HEK293 (cell line): ENCODE results near the gene TRAF1.

Experiments used
- REST ChIP-seq: fragments of 450-650 bp; formaldehyde crosslinking; IDR thresholded peaks from 2 replicates; pipeline ENCODE4 v1.5.1; 2016; ENCODE audit warnings: missing biosample characterization, missing genetic modification characterization
- ZNF10 ChIP-seq: fragments of 450-650 bp; formaldehyde crosslinking; IDR thresholded peaks from 2 replicates; pipeline ENCODE4 v1.5.1; 2017; ENCODE audit warnings: missing biosample characterization, missing genetic modification characterization
- ZNF169 ChIP-seq: fragments of 450-650 bp; formaldehyde crosslinking; IDR thresholded peaks from 2 replicates; pipeline ENCODE4 v1.5.1; 2016; ENCODE audit warnings: missing biosample characterization, missing genetic modification characterization
- ZNF274 ChIP-seq, 2 experiments: fragments of 200-500 bp in 1 of 2; fragments of 450-650 bp in 1 of 2; sonication (Bioruptor generic) in 1 of 2; formaldehyde crosslinking in 1 of 2; IDR thresholded peaks; 2 replicates each; pipeline versions ENCODE4 v1.5.1 to v1.6.1; 2014 to 2016; ENCODE audit warnings: borderline replicate concordance in 1 of 2, inconsistent platforms in 1 of 2, low read length in 1 of 2, missing biosample characterization in 1 of 2, missing genetic modification characterization in 1 of 2
- ZNF404 ChIP-seq: fragments of 450-650 bp; formaldehyde crosslinking; IDR thresholded peaks from 2 replicates; pipeline ENCODE4 v1.5.1; 2017; ENCODE audit warnings: missing biosample characterization, missing genetic modification characterization
- ZNF623 ChIP-seq: fragments of 450-650 bp; formaldehyde crosslinking; IDR thresholded peaks from 2 replicates; pipeline ENCODE4 v1.5.1; 2016; ENCODE audit warnings: missing biosample characterization, missing genetic modification characterization
- ZNF670 ChIP-seq: fragments of 450-650 bp; formaldehyde crosslinking; IDR thresholded peaks from 2 replicates; pipeline ENCODE4 v1.5.1; 2016; ENCODE audit warnings: missing biosample characterization, missing genetic modification characterization, low read depth
- TF ChIP-seq, protein P1 (sequence below): fragments of 450-650 bp; formaldehyde crosslinking; IDR thresholded peaks from 2 replicates; pipeline ENCODE4 v1.5.1; 2016; ENCODE audit warnings: missing biosample characterization, missing genetic modification characterization

- TF ChIP-seq ZNF623 (tag by site-specific recombination) (no peak), ZNF404 (tag by site-specific recombination) (no peak), ZNF274 (IDR thresholded peaks at IDR 0.05; ENCODE audit: low read length) (no peak), ZNF274 (tag by site-specific recombination; IDR thresholded peaks at IDR 0.05; ENCODE audit: borderline replicate concordance) (no peak), ZNF10 (tag by site-specific recombination) (no peak), ZNF169 (tag by site-specific recombination) (no peak), REST (tag by site-specific recombination) (no peak), ZNF670 (tag by site-specific recombination) (no peak)
- TF ChIP-seq, protein P1, sequence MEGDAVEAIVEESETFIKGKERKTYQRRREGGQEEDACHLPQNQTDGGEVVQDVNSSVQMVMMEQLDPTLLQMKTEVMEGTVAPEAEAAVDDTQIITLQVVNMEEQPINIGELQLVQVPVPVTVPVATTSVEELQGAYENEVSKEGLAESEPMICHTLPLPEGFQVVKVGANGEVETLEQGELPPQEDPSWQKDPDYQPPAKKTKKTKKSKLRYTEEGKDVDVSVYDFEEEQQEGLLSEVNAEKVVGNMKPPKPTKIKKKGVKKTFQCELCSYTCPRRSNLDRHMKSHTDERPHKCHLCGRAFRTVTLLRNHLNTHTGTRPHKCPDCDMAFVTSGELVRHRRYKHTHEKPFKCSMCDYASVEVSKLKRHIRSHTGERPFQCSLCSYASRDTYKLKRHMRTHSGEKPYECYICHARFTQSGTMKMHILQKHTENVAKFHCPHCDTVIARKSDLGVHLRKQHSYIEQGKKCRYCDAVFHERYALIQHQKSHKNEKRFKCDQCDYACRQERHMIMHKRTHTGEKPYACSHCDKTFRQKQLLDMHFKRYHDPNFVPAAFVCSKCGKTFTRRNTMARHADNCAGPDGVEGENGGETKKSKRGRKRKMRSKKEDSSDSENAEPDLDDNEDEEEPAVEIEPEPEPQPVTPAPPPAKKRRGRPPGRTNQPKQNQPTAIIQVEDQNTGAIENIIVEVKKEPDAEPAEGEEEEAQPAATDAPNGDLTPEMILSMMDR (tag by site-specific recombination), result no peak
Measured at GRCh38 chr9:120889606-120890271, 36.9 kb downstream of the TRAF1 start.
